Mononuclear cell (primary cell): Measurements from ENCODE around the gene APP. TPM values are rescaled to one million over a fixed set of nuclear protein-coding genes. Genes with fewer than 3 reads are reported as not detected.

Experiments used
- H3K27me3 ChIP-seq: 2 replicates; pipeline ENCODE4 v1.6.0; 2011; ENCODE audit warnings: low read length, control low read depth; ENCODE audit not compliant: insufficient read depth
- H3K4me1 ChIP-seq: 2 replicates; pipeline ENCODE4 v1.5.1; 2011; ENCODE audit warnings: mild to moderate bottlenecking, low read length, control low read depth; ENCODE audit not compliant: insufficient read depth
- H3K4me3 ChIP-seq: 2 replicates; pipeline ENCODE4 v1.5.1; 2011; ENCODE audit warnings: mild to moderate bottlenecking, low read length, moderate library complexity
- H3K9me3 ChIP-seq: 2 replicates; pipeline ENCODE4 v1.5.1; 2011; ENCODE audit warnings: low read depth, mild to moderate bottlenecking, control low read depth, low read length
- total RNA-seq: library from RNA; depleted of rRNA; stranded (reverse); fragments of >200 nt; gene quantifications from one replicate; pipeline ENCODE4 v1.2.3, GENCODE V29; 2012

Gene APP
- total RNA-seq, 1 donor = 69.2 TPM

DNA sequence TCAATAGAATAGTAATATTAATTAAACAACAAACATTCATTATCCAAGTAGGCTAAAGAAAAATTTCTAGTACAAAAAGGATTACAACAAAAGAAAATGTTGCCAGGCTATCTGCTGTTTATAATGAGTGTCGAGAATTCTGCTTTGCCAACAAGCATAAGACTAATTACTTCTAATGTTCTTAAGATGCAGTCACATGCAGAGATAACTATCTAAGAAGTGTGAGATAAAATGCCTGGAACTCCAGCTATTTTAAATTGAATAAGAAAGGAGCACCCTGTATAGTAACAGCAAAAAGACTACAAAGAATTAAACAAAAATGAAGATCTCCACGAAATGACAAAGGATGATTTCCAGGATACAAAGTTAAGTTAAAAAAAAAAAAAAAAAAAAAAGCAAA lies 59.9 kb downstream of the APP start:
- H3K9me3 ChIP-seq = no peaks in the 10 kb centered on the region
- no peak overlapping the region for H3K4me3 ChIP-seq
- H3K27me3 ChIP-seq = no peaks in the 10 kb centered on the region
- H3K4me1 ChIP-seq = no peaks in the 10 kb centered on the region

DNA sequence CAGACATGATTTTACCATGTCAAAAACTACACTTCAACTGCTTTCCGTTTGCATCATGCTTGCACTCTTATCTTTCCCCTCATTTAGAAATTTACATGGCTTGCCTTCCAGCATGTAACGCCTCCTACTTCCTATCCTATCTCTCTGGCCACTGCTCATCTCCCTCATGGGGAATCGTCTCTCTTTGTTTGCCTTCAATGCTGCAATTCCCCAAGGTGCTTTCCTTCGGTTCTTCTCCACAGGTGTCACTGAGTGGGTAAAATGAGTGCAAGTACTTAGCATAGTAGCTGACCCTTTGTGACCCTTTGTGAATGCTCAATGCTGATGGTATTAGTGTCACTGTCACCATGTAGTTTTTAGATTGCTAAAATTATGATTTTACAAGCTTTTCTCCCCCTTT lies 63.1 kb downstream of the APP start:
- Histone ChIP-seq H3K4me3 (no peak overlapping the region), H3K9me3 (no peaks in the 10 kb centered on the region), H3K4me1 (no peaks in the 10 kb centered on the region), H3K27me3 (no peaks in the 10 kb centered on the region)

DNA sequence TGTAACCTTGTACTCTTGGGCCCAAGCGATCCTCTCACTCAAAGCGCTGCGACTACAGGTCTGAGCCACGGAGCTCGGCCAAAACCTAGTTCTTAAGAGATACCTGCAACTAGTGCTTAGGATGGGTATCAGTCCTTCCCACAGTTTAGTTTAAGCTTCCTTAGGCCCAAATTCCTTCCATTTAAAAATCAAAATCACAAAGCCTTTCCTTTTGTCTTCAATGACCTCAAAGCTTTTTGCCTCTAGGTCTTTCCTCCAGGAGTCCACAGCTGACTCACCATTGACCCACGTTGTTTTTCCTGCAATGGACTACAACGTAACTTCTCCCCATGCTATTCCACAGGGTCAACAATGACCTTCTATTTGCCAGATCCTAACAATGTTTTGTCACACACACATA lies 64.0 kb downstream of the APP start:
- no peaks in the 10 kb centered on the region for H3K9me3 ChIP-seq
- H3K4me1 ChIP-seq = no peaks in the 10 kb centered on the region
- H3K27me3 ChIP-seq = no peaks in the 10 kb centered on the region
- no peak overlapping the region for H3K4me3 ChIP-seq

DNA sequence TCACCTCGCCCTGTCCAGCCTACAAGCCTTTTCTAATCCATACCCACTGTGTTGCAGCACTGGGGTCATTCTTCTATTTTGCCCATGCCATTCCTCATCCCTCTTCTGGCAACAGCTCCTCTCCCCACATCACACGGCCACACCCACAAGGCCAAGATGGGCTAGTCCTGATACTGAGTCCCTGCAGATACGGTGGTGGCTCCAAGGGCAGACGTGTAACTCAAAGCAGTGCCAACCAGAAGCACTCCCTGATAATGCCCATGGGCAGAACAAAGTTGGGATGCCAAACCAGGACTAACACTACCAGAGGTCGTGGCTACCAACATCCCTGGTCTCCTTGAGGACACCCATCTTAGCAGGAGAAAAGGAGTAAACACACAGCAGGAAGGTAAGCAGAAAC lies 64.8 kb downstream of the APP start:
- no peaks in the 10 kb centered on the region for H3K9me3 ChIP-seq
- no peaks in the 10 kb centered on the region for H3K27me3 ChIP-seq
- no peaks in the 10 kb centered on the region for H3K4me1 ChIP-seq
- no peak overlapping the region for H3K4me3 ChIP-seq

DNA sequence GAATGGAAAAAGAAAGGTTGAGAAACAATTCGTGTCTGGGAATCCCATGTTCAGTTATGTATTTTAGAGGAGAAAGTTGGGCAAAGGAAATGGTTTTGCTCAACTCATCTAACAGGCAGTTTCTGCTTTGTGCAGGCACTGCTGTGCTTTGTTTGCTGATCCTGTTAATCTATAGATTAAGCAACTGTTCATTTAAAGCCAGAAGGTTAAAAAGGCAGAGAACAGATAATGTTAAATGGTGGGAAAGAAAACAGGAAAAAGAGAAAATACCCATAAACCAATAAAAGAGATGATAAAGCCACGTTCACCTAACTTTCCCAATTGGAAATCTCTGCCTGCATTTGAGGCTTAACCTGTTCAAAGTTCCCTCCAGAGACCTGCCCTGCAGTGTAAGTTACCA lies 70.0 kb downstream of the APP start:
- H3K4me3 ChIP-seq = no peak overlapping the region
- H3K27me3 ChIP-seq = no peaks in the 10 kb centered on the region
- no peaks in the 10 kb centered on the region for H3K9me3 ChIP-seq
- no peaks in the 10 kb centered on the region for H3K4me1 ChIP-seq

DNA sequence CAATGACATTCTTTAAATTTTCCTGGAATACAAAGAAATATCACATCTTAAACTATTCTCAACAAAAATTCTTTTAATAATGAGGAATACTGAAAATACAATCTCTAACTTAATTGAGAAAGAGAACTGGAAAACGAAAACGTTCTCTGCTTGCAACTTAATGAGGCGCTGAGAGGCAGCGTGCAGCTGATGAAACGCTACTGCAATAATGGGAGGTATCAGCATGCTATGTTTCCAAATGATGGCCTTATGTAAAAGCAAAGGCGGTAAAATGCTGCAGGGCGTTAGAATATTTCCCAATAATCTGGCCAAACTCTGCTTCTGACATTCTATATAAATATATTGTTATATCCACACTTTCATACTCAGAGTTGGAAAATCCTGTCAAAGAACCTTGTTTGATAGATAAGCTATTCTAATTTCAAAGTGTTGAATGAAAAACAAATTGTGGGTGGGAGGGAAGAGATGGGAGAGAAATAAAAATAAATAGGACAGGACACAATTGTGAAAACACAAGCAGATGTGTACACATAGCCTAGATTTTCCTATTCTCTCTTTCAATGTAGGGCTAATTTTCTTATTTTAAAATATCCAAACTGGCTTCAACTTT lies 70.9 kb downstream of the APP start:
- Histone ChIP-seq H3K9me3 (no peaks in the 10 kb centered on the region), H3K27me3 (no peaks in the 10 kb centered on the region), H3K4me1 (no peaks in the 10 kb centered on the region)

DNA sequence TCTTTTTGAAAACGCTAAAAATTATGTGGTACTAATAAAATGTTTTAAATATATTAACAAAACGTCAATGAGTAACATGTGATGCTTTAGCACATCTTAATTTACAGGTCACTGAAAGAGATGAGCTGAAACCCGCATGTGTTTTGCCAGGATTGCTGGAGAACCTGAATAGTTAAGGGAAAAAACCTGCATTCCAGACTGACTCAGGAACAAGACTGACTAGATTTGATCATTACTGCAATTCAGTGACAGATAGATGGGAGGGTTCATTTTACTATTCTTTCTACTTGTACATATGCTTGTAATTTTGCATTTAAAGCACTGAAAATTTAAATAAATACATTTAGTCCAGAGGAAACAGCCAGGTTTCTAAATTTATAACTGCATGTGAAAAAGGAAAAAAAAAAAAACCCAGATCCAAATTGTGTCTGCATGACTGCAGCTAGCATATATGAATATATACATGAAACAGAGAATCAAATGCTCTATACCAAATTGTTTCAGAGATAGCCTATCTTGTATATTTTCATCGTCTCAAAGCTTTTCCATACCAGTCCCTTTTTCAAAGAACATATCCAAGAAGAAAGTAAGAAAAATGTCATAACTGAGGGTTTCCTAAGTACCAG lies 71.7 kb downstream of the APP start:
- Histone ChIP-seq H3K4me1 (no peaks in the 10 kb centered on the region), H3K9me3 (no peaks in the 10 kb centered on the region), H3K4me3 (no peak overlapping the region), H3K27me3 (no peaks in the 10 kb centered on the region)

More for the DNA sequence above, 70.9 kb downstream of the APP start:
- no peak overlapping the region for H3K4me3 ChIP-seq

DNA sequence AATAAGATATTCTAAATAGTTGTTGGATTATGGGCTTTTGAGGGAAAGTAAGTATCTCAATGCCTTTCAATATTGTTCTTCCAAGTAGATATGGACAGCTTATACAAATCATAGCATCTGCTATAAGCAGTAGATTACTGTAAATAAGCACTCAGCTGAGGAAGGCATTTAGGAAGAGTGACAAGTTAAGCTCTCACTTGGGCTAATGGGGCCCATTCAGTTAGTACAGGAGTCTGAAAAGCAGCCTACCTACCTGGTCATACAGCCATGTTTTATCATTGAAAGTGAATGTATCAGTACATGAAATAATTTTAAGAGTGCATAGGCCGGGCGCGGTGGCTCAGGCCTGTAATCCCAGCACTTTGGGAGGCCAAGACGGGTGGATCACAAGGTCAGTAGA lies 73.1 kb downstream of the APP start:
- no peak overlapping the region for H3K4me3 ChIP-seq
- H3K27me3 ChIP-seq = no peaks in the 10 kb centered on the region
- no peaks in the 10 kb centered on the region for H3K9me3 ChIP-seq
- no peaks in the 10 kb centered on the region for H3K4me1 ChIP-seq

DNA sequence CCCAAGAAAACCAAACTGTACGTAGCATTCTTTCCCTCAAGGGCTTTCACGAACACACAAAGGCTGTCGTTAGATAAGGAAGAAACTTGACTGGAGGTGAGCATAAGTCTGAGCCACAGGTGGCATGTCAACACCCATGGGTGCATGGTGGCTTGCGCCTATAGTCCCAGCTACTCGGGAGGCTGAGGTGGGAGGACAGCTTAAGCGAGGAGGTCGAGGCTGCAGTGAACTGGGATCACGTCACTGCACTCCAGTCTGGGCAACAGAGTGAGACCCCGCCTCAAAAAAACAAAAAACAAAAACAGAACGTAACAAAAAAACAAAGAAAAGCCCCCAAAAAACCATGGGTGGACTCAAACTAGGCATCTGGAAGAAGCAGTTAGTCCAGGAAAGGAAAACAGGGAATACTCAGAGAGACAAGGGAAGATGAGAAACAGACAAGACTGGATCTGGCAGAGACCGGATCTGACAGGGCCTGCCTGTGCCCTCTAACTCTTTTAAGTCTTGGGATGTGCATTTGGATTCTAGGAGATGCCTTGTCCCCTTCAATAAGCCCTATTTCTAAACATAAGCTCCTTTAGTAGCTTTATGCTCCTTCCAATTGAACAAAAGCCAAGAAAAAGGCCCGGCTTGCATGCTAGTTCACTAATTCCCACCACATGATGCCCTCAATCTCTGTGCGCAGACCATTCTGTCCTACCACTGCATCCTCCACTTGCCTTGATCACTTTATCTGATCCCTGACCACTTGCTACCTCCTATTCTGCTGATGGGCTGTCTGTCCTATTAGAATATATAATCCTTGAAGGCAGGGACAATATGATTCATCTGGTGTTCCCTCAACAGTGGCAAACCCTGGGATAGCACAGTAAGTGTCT lies 73.8 kb downstream of the APP start:
- H3K9me3 ChIP-seq = no peaks in the 10 kb centered on the region
- H3K4me3 ChIP-seq = no peak overlapping the region
- H3K27me3 ChIP-seq = no peaks in the 10 kb centered on the region
- H3K4me1 ChIP-seq = no peaks in the 10 kb centered on the region

DNA sequence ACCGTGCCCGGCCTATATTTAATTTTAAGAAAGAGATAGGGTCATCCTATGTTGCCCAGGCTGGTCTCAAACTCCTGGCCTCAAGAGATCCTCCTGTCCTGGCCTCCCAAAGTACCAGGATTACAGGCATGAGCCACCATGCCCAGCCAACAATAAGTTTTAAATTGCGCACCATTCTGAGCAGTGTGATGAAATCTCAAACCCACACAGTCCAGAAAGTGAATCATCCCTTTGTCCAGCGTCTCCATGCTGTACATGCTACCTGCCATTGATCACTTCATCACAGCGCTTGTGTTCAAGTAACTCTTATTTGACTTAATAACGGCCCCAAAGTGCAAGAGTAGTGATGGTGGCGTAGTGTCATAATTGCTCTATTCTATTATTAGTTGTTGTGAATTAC lies 75.4 kb downstream of the APP start:
- Histone ChIP-seq H3K9me3 (no peaks in the 10 kb centered on the region), H3K4me1 (no peaks in the 10 kb centered on the region), H3K4me3 (no peak overlapping the region), H3K27me3 (no peaks in the 10 kb centered on the region)

DNA sequence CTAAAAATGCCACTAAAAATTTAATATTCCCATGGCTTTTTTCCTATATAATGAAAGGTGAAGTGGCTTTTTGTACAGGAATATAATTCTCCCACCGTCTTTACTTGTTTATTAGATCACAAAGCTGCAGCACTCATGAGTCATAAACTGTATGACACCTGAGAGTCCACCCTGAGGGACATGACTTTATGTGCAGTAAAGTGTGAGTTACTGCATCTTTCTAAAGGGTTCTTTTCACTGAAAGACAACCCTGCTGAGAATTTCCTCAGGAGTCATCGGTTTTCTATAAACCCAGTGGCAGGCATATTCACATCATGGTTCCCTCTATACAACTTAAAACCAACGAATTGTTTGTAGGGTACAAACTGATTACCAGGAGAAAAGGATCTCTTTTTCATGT lies 77.4 kb downstream of the APP start:
- Histone ChIP-seq H3K27me3 (no peaks in the 10 kb centered on the region), H3K9me3 (no peaks in the 10 kb centered on the region), H3K4me3 (no peak overlapping the region)

DNA sequence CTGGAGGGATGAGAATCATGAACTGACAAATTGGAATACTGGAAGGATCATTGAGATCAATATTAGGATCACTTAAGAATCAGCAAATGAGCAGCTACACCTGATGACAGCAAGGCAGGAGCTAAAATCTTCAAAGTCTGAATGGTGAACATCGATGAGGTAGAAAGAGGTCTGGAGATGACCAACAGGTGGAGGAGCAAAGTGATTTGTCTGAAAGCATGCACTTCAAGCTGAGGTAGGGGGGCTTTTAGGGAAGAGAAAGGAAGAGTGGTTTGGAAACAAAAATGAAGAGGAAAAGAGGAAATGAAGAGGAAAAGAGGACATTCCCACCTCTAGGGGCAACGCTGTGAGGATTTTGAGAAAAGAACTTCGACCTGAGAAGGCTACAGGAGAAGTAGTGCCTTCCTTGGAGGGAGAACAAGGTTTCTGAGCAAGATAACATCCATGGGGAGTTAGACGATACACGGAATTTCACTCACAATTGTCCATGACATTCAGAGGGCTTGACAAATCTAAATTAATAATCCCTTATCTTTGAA lies 79.0 kb downstream of the APP start:
- no peaks in the 10 kb centered on the region for H3K27me3 ChIP-seq
- H3K4me1 ChIP-seq = no peaks in the 10 kb centered on the region
- H3K4me3 ChIP-seq = no peak overlapping the region
- H3K9me3 ChIP-seq = no peaks in the 10 kb centered on the region

More for the DNA sequence above, 77.4 kb downstream of the APP start:
- H3K4me1 ChIP-seq = no peaks in the 10 kb centered on the region

DNA sequence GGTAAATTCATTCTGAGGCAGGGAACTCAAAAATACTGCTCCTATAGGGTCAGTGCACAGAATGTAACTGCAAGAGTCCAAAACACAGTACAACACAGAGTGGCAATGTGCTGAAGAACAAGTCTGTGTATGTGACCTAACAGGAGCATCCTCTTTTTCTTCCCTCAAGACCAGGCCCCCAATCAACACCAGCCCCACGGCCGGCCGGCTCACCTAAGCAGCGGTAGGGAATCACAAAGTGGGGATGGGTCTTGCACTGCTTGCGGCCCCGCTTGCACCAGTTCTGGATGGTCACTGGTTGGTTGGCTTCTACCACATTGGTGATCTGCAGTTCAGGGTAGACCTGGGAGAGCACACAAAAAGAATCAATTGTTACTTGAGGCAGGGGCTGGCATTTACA lies 80.8 kb downstream of the APP start:
- no peaks in the 10 kb centered on the region for H3K9me3 ChIP-seq
- H3K4me3 ChIP-seq = no peak overlapping the region
- no peaks in the 10 kb centered on the region for H3K4me1 ChIP-seq
- H3K27me3 ChIP-seq = no peaks in the 10 kb centered on the region

DNA sequence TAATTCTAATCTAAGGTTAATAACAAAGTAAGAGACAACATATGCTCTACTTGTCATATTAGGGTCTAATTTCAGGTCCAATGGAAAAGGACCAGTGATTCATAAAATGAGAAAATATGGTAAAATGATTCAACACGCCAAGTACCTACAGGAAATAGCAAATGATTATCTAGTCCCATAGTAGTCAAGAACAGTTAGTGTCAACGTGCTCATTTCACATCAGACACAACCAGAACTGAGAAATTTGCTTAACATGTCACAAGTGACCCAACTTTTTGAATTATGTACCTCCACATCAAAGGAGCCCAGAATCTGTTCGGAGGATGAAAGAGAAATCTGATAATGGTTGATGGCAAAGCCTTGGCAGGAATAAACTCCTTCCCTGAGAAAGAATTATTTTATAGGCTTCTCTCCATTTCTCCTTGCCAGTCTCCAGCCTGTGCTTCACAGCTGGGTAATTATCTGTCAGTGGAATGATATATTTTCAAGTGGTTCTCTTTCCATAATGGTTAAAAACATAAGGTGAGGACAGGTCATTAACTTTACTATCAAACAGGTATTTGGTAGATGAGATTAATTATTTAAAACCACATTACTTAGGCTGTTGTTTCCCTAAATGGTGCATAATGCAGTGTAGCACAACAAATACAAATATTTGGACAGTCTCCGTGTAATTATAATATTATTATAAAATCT lies 83.2 kb downstream of the APP start:
- Histone ChIP-seq H3K4me1 (no peaks in the 10 kb centered on the region), H3K9me3 (no peaks in the 10 kb centered on the region), H3K4me3 (no peak overlapping the region), H3K27me3 (no peaks in the 10 kb centered on the region)

DNA sequence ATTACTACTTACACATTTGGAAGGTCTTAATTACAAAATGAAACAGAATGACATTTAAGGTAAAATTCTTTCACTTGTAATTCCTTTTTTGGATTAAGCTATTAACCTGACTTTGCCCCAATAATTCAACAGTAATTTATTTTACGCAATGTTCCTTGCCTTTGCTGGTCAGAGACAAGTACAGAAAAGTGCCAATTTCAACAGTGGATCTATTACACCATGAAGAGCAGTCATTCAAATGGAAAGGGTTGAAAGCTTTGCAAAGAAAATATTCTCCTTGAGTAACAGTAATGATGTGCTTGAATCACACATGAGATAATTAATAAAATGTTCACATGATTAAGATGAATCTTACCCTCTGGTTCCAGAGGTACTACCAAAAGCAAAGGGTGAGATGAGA lies 84.7 kb downstream of the APP start:
- H3K4me3 ChIP-seq = no peak overlapping the region
- no peaks in the 10 kb centered on the region for H3K9me3 ChIP-seq
- no peaks in the 10 kb centered on the region for H3K4me1 ChIP-seq
- H3K27me3 ChIP-seq = no peaks in the 10 kb centered on the region
